Ectodermal cell (in vitro differentiated cells): ENCODE data around the gene ZNF407.

ENCODE experiments used
- H3K27ac ChIP-seq: 2 replicates; pipeline ENCODE4 v1.7.0; 2013; ENCODE audit warnings: mild to moderate bottlenecking, low read depth, low read length; ENCODE audit not compliant: insufficient read depth, poor library complexity, severe bottlenecking
- H3K27me3 ChIP-seq: 2 replicates; pipeline ENCODE4 v1.7.0; 2013; ENCODE audit warnings: mild to moderate bottlenecking, low read length; ENCODE audit not compliant: insufficient read depth, control insufficient read depth, poor library complexity, severe bottlenecking
- H3K36me3 ChIP-seq: one replicate; pipeline ENCODE4 v1.7.0; 2013; ENCODE audit warnings: low read length; ENCODE audit not compliant: control insufficient read depth, insufficient read depth
- H3K4me1 ChIP-seq: one replicate; pipeline ENCODE4 v1.7.0; 2013; ENCODE audit warnings: low read length; ENCODE audit not compliant: control insufficient read depth, insufficient read depth
- H3K4me3 ChIP-seq: 2 replicates; pipeline ENCODE4 v1.7.0; 2013; ENCODE audit warnings: low read depth, low read length, control low read depth; ENCODE audit not compliant: insufficient read depth
- H3K9me3 ChIP-seq: 2 replicates; pipeline ENCODE4 v1.7.0; 2013; ENCODE audit warnings: mild to moderate bottlenecking, low read length, moderate library complexity; ENCODE audit not compliant: control insufficient read depth
- WGBS, 2 experiments: methylation state at CpG; one replicate each; pipeline ENCODE4 v1.1.7; 2013; ENCODE audit warnings: missing lambda C conversion rate in 2 of 2; 5-methylcytosine and 5-hydroxymethylcytosine counted together

The ZNF407 gene

DNA sequence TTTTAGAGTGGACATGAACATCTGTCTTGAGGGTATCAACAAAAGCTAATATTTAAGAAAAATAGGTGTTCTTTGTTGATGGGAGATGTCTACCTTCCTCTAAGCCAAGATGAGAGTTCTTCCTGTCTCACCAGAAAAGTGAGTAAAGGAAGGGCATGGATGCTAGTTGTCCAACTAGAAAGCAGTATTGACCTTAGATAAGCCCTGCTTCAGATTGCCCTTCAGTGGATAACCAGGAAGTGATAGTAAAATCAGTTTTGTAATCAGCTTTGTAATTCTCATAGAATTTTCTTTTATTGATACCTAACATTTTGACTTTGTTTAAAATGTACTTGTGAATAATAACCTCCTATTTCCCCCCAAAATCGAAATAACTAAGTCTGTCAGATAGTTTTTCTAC is 134.7 kb downstream of the ZNF407 start:
- Histone ChIP-seq H3K27ac (no peak overlapping the region), H3K27me3 (no peaks in the 10 kb centered on the region), H3K4me1 (no peaks in the 10 kb centered on the region), H3K9me3 (no peaks in the 10 kb centered on the region), H3K4me3 (no peak overlapping the region), H3K36me3 (no peaks in the 10 kb centered on the region)
- no CpG with 5 or more reads among the region's 1 CpG for WGBS, 2 experiments

GRCh38 chr18:74733598-74733997 is 135.9 kb downstream of the ZNF407 start:
- 84 to 88% methylated on average over 3 of the region's 3 CpGs for WGBS, 2 experiments
- Histone ChIP-seq H3K4me3 (no peak overlapping the region), H3K9me3 (no peaks in the 10 kb centered on the region), H3K36me3 (no peaks in the 10 kb centered on the region), H3K27me3 (no peaks in the 10 kb centered on the region), H3K27ac (no peak overlapping the region), H3K4me1 (no peaks in the 10 kb centered on the region)

GRCh38 chr18:74734013-74734444 is 136.4 kb downstream of the ZNF407 start:
- Histone ChIP-seq H3K4me3 (no peak overlapping the region), H3K27me3 (no peaks in the 10 kb centered on the region), H3K36me3 (no peaks in the 10 kb centered on the region), H3K9me3 (no peaks in the 10 kb centered on the region), H3K27ac (peak overlapping the region; percentile 1), H3K4me1 (no peaks in the 10 kb centered on the region)
- WGBS, 2 experiments = 77 to 78% methylated on average over 11 of the region's 11 CpGs

DNA sequence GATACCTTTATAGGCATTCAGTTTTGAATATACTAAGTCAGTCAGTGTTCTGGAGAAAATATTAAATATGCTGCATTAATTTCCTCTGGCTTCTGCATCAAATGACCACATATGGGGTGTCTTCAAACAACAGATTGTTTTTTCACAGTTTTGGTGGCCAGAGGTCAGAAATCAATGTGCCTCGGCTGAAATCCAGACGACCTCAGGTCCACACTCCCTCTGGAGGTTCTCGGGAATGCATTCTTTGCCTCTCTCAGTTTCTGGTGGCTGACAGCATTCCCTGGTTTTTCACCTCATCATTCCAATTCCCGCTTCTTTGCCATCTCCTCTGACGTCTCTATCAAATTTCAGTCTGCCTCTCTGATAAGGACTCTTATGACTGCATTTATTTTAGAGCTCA is 142.3 kb downstream of the ZNF407 start:
- Histone ChIP-seq H3K27ac (no peak overlapping the region), H3K27me3 (no peaks in the 10 kb centered on the region), H3K36me3 (no peaks in the 10 kb centered on the region), H3K4me3 (no peak overlapping the region), H3K9me3 (no peaks in the 10 kb centered on the region), H3K4me1 (no peaks in the 10 kb centered on the region)
- WGBS, 2 experiments = 71% methylated on average over 5 of the region's 5 CpGs

GRCh38 chr18:74742573-74743243 is 145.0 kb downstream of the ZNF407 start:
- Histone ChIP-seq H3K27me3 (no peaks in the 10 kb centered on the region), H3K4me1 (no peaks in the 10 kb centered on the region), H3K4me3 (no peak overlapping the region), H3K36me3 (no peaks in the 10 kb centered on the region), H3K27ac (no peak overlapping the region), H3K9me3 (no peaks in the 10 kb centered on the region)
- 87 to 89% methylated on average over 5 of the region's 5 CpGs for WGBS, 2 experiments

DNA sequence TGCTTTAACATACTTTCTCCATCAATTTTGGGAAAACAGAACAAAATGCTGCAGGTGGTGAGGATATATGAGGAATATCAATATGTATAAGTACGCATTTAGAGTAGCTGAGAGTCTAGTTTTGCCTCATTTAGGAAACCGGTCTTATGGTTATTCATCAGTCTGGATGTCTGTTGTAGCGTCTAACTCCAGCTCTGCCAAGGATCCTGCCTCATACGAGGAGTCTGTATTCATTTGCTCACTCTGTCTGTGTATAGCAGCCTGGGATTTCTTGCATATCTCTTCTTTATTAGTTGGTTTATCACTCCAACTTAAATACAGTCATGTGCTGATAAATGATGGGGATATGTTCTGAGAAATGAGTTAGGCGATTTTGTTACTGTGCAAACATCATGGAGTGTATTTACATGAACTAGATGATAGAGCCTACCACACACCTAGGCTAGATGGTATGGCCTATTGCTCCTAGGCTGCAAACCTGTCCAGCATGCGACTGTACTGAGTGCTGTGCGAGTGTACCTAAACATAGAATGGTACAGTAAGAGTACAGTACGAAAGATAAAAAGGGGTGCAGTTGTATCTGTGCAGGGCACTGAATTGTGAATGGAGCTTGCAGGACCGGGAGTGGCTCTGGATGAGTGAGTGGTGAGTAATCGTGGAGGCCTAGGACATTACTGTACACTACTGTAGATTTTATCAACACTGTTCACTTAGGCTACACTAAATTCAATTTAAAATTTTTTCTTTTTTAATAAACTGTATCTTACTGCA is 148.1 kb downstream of the ZNF407 start:
- no peaks in the 10 kb centered on the region for H3K36me3 ChIP-seq
- peaks cover 6% of the 10 kb centered on the region for H3K4me1 ChIP-seq
- 92 to 94% methylated on average over 9 to 10 of the region's 10 CpGs for WGBS, 2 experiments
- no peak overlapping the region for H3K27ac ChIP-seq
- H3K9me3 ChIP-seq = no peaks in the 10 kb centered on the region
- H3K4me3 ChIP-seq = no peak overlapping the region
- no peaks in the 10 kb centered on the region for H3K27me3 ChIP-seq

- no peaks in the 10 kb centered on the region for H3K9me3 ChIP-seq
- no peaks in the 10 kb centered on the region for H3K36me3 ChIP-seq
- no peaks in the 10 kb centered on the region for H3K27me3 ChIP-seq
- WGBS, 2 experiments = 82 to 83% methylated on average over 4 of the region's 4 CpGs
- no peak overlapping the region for H3K4me3 ChIP-seq
- no peak overlapping the region for H3K27ac ChIP-seq
- H3K4me1 ChIP-seq = peaks cover 6% of the 10 kb centered on the region
These were observed 151.1 kb downstream of the ZNF407 start for GRCh38 chr18:74748809-74749208.

DNA sequence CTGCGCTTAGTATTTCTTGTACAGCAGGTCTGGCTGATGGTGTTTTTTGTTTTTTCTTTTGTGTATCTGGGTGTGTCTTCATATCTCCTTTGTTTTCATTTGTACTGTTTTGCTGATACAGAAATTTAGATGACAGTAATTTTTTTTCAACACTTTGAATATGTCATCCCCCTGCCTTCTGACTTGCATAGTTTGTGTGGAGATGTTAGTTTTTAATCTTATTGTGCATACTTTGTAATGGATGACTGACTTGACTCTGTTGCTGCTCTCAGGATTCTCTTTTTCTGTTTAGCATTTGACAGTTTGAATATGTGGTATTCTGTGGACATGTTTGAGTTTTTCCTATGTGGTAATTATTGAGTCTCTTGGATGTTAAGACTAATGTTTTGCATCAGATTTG is 161.3 kb downstream of the ZNF407 start:
- Histone ChIP-seq H3K27ac (no peak overlapping the region), H3K4me3 (no peak overlapping the region)
- WGBS, 2 experiments = 100% methylated on average over 1 of the region's 1 CpG

GRCh38 chr18:74760026-74760425 is 162.4 kb downstream of the ZNF407 start:
- no peaks in the 10 kb centered on the region for H3K4me1 ChIP-seq
- 93 to 100% methylated on average over 3 of the region's 3 CpGs for WGBS, 2 experiments
- H3K36me3 ChIP-seq = no peaks in the 10 kb centered on the region
- H3K27me3 ChIP-seq = no peaks in the 10 kb centered on the region
- H3K27ac ChIP-seq = no peak overlapping the region
- no peaks in the 10 kb centered on the region for H3K9me3 ChIP-seq
- H3K4me3 ChIP-seq = no peak overlapping the region

More for the DNA sequence above, 161.3 kb downstream of the ZNF407 start:
- Histone ChIP-seq H3K36me3 (no peaks in the 10 kb centered on the region), H3K27me3 (no peaks in the 10 kb centered on the region), H3K4me1 (no peaks in the 10 kb centered on the region), H3K9me3 (no peaks in the 10 kb centered on the region)

DNA sequence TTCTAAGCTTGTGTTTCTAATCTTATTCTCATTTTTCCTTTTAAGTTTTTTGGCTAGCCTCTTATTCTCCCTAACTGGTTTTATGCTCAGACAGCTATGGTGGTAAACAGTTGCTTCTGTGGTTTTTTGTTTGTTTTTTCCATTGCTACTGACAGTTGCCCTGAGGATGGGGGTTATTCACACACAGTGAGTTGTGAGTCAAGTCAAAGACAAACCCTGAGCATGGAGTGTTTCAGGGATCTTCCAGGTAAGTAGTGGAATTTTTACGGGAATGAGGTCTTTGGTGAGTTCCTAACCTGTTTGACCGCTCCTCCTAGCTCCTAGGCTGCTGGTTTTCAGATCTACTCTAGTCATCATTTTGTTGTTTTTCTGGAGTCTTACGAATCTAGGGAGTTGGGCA is 162.8 kb downstream of the ZNF407 start:
- Histone ChIP-seq H3K36me3 (no peaks in the 10 kb centered on the region), H3K9me3 (no peaks in the 10 kb centered on the region), H3K27me3 (no peaks in the 10 kb centered on the region), H3K27ac (no peak overlapping the region), H3K4me1 (no peaks in the 10 kb centered on the region), H3K4me3 (no peak overlapping the region)
- WGBS, 2 experiments = 88 to 91% methylated on average over 3 of the region's 3 CpGs
